GM12801 (cell line): ENCODE measurements around the gene SRSF2.

Source experiments
- CTCF ChIP-seq: IDR thresholded peaks from one replicate; pipeline ENCODE4 v1.5.1; 2011; ENCODE audit warnings: control low read depth; ENCODE audit not compliant: insufficient read length; ENCODE audit errors: extremely low read depth

SRSF2 gene

GRCh38 chr17:76691379-76692191, 45.5 kb downstream of the SRSF2 start:
- no peak for TF ChIP-seq CTCF

- no peak for TF ChIP-seq CTCF
These were observed 46.4 kb downstream of the SRSF2 start for GRCh38 chr17:76690596-76691280.

- no peak for TF ChIP-seq CTCF
These were observed 47.3 kb downstream of the SRSF2 start for GRCh38 chr17:76689859-76690258.

DNA sequence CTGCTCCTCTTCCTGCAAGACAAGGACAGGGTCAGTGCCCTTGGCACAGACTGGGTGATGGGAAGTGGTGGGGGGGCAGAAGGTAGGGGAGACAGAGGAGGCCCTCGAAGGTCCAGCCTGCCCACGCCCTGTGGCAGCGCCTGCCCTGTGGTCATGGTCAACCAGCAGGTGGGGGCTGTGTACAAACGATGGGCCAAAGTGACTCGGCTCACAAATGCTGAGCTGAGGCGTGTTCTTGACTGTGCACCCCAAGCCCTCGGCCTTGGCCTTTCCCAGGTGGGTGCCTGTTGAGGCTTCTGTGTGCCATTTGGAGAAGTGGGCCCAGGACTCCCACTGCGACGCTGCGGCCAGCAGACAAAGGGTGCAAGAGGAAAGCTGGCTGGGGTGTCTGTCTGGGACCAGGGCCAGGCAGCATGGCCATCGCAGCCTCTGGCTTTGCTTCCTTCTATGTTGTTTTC, 48.9 kb downstream of the SRSF2 start:
- no peak for TF ChIP-seq CTCF

DNA sequence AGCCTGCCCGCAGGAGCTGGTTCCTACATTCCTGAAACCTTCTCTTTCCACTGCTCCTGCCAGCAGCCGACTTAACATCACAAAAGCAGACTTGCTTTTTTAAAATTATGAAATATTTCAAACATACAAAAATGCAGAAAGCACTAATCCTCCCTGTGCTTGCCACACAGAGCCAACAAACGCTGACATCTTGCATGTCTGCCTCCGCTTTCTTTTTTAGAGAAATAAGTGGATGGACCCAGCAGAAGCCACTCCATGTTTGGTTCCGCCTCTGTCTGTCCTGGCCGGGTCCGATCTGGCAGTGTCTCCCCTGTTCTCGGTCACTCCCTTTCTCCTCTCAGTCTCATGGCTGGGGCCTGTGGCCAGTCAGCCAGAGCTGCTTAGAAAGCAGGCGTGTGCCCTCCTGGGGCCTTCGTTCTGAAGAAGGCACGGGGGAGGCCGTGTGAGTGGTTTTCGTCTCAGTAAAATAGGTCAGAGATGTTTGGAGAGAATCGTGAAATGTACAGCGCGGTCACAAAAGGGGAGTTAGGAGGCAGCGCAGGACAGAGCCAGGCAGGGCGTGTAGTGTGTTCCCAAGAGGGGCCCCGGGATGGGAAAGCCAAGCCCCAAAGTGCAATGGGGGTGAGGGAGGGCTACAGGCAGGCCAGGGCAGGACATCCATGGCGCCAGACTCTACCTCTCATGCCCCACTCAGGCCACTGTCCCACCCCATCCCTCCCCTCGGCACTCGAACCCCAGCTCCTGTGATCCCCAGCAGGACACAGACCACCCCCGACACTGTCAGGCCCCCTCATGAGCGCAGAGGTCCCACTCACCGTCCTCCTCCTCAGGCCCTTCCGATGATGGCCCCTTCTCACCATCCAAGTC, 49.6 kb downstream of the SRSF2 start:
- no peak for TF ChIP-seq CTCF

- TF ChIP-seq CTCF: no peak
These were observed 50.4 kb downstream of the SRSF2 start for GRCh38 chr17:76686538-76687297.
